NK-92 (cell line): ENCODE measurements around the gene ARMC9.
"Not testable (repeated sequence)": the region's sequence is repeated elsewhere in the genome, so short reads cannot be mapped to it uniquely, and the experiment has no call there.

Experiments used
- DNase-seq: peaks from one replicate; lab custom pipeline; 2025; ENCODE audit not compliant: unreplicated experiment; lab: John Stamatoyannopoulos, UW

Gene ARMC9

GRCh38 chr2:231278868-231279267 is 80.4 kb downstream of the ARMC9 start:
- DNase-seq, result no peak

GRCh38 chr2:231280846-231281245 is 82.4 kb downstream of the ARMC9 start:
- DNase-seq, result no peak

- no peak for DNase-seq
Measured at GRCh38 chr2:231284296-231284695, 85.9 kb downstream of the ARMC9 start.

- no peak for DNase-seq
Measured at GRCh38 chr2:231286964-231287363, 88.5 kb downstream of the ARMC9 start.

- no peak for DNase-seq
Measured at GRCh38 chr2:231287696-231288095, 89.3 kb downstream of the ARMC9 start.

- no peak for DNase-seq
Measured at GRCh38 chr2:231288590-231288989, 90.2 kb downstream of the ARMC9 start.

GRCh38 chr2:231290321-231291015 is 92.0 kb downstream of the ARMC9 start:
- no peak for DNase-seq

- DNase-seq, result no peak
Measured at GRCh38 chr2:231292472-231293134, 94.2 kb downstream of the ARMC9 start.

GRCh38 chr2:231293163-231293562 is 94.7 kb downstream of the ARMC9 start:
- DNase-seq, result no peak

- DNase-seq, result no peak
Measured at GRCh38 chr2:231294116-231294515, 95.7 kb downstream of the ARMC9 start.

- DNase-seq, result no peak
Measured at GRCh38 chr2:231294571-231295362, 96.3 kb downstream of the ARMC9 start.

- no peak for DNase-seq
Measured at GRCh38 chr2:231295363-231295655, 96.9 kb downstream of the ARMC9 start.

GRCh38 chr2:231296401-231296974 is 98.1 kb downstream of the ARMC9 start:
- no peak for DNase-seq

GRCh38 chr2:231297108-231297908 is 98.9 kb downstream of the ARMC9 start:
- no peak for DNase-seq

GRCh38 chr2:231298091-231298490 is 99.7 kb downstream of the ARMC9 start:
- no peak for DNase-seq

GRCh38 chr2:231299267-231299666 is 100.8 kb downstream of the ARMC9 start:
- no peak for DNase-seq

GRCh38 chr2:231300020-231300721 is 101.7 kb downstream of the ARMC9 start:
- DNase-seq, result no peak

GRCh38 chr2:231300722-231301076 is 102.3 kb downstream of the ARMC9 start:
- DNase-seq, result no peak

GRCh38 chr2:231304259-231304658 is 105.8 kb downstream of the ARMC9 start:
- DNase-seq, result not testable (repeated sequence)

GRCh38 chr2:231305221-231305620 is 106.8 kb downstream of the ARMC9 start:
- DNase-seq, result no peak
